ENCODE measurements around the gene SGSM2.

SGSM2 gene

GRCh38 chr17:2337544-2338314 is 428 bp downstream of the SGSM2 start:
- peak overlapping the region; percentile 52; the same call in 1 of the 2 replicates for H3K27ac ChIP-seq (ENCODE audit: low read depth, low read length)
- no peaks in the 10 kb centered on the region for H3K9me3 ChIP-seq (ENCODE audit: insufficient read depth, low read depth, low read length)
- under 1% methylated on average over 92 of the region's 92 CpGs for WGBS

DNA sequence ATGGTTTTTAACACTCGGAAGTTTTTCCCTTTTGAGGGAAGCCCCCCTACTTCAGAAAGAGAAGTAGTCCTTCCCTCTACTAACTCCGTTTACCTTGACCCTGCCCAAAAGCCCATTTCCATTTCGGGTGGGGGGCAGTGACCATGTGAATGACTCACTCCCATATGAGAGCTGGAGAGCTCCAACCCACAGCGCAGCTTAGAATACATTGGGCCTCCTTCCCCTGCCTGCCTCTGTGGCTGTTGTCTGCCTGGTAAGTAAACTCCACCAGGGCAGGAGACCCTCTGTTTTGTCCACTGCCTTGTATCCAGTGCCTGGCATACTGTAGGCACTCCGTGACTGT is 985 bp downstream of the SGSM2 start:
- 17% methylated on average over 5 of the region's 5 CpGs for WGBS
- H3K36me3 ChIP-seq (ENCODE audit: insufficient read depth, low read length) = peaks cover 30% of the 10 kb centered on the region
- H3K9me3 ChIP-seq (ENCODE audit: insufficient read depth, low read depth, low read length) = no peaks in the 10 kb centered on the region
- peak overlapping the region; percentile 52; the same call in 1 of the 2 replicates for H3K27ac ChIP-seq (ENCODE audit: low read depth, low read length)
- H3K4me1 ChIP-seq (ENCODE audit: insufficient read depth, low read length) = peaks cover 19% of the 10 kb centered on the region; the same call in 1 of the 2 replicates
- H3K27me3 ChIP-seq (ENCODE audit: insufficient read depth, low read length) = no peaks in the 10 kb centered on the region
- H3K9ac ChIP-seq (ENCODE audit: low read depth, low read length) = peak overlapping the region; percentile 70
- H3K4me3 ChIP-seq (ENCODE audit: low read length) = peak overlapping the region; percentile 97

More at GRCh38 chr17:2337544-2338314, 428 bp downstream of the SGSM2 start:
- H3K4me1 ChIP-seq (ENCODE audit: insufficient read depth, low read length) = peaks cover 19% of the 10 kb centered on the region; the same call in 1 of the 2 replicates
- peak overlapping the region; percentile 97 for H3K4me3 ChIP-seq (ENCODE audit: low read length)
- peak overlapping the region; percentile 70 for H3K9ac ChIP-seq (ENCODE audit: low read depth, low read length)
- H3K27me3 ChIP-seq (ENCODE audit: insufficient read depth, low read length) = no peaks in the 10 kb centered on the region
- H3K36me3 ChIP-seq (ENCODE audit: insufficient read depth, low read length) = peaks cover 35% of the 10 kb centered on the region

GRCh38 chr17:2343421-2343820 is 6.1 kb downstream of the SGSM2 start:
- H3K9ac ChIP-seq (ENCODE audit: low read depth, low read length) = no peak overlapping the region
- H3K9me3 ChIP-seq (ENCODE audit: insufficient read depth, low read depth, low read length) = no peaks in the 10 kb centered on the region
- H3K36me3 ChIP-seq (ENCODE audit: insufficient read depth, low read length) = peaks cover 17% of the 10 kb centered on the region
- no peak overlapping the region for H3K27ac ChIP-seq (ENCODE audit: low read depth, low read length)
- H3K27me3 ChIP-seq (ENCODE audit: insufficient read depth, low read length) = no peaks in the 10 kb centered on the region
- H3K4me1 ChIP-seq (ENCODE audit: insufficient read depth, low read length) = peaks cover 11% of the 10 kb centered on the region; the same call in 1 of the 2 replicates
- H3K4me3 ChIP-seq (ENCODE audit: low read length) = no peak overlapping the region
- 97% methylated on average over 5 of the region's 5 CpGs for WGBS

DNA sequence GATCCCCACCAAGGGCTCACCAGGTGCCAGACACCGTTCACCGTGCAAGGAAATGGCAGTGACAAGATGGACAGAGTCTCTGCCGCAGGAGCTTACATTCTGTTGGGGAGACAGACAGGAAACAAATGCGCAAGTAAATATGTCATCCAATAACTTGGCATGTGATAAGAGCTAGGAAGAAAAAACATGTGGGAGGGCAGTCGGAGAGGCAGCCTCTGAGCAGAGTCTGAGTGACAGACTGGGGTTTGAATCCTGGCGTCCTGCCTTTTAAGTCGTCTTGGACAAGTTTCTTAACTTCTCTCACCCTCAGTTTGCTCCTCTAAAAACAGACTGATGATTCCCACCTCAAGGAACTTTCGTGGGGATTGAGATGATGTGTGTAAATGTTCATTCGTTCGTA is 7.2 kb downstream of the SGSM2 start:
- Histone ChIP-seq H3K4me3 (ENCODE audit: low read length) (no peak overlapping the region), H3K9me3 (ENCODE audit: insufficient read depth, low read depth, low read length) (no peaks in the 10 kb centered on the region), H3K27ac (ENCODE audit: low read depth, low read length) (no peak overlapping the region), H3K9ac (ENCODE audit: low read depth, low read length) (no peak overlapping the region), H3K27me3 (ENCODE audit: insufficient read depth, low read length) (no peaks in the 10 kb centered on the region), H3K4me1 (ENCODE audit: insufficient read depth, low read length) (peaks cover 13% of the 10 kb centered on the region; the same call in 1 of the 2 replicates), H3K36me3 (ENCODE audit: insufficient read depth, low read length) (peaks cover 17% of the 10 kb centered on the region)
- 93% methylated on average over 10 of the region's 10 CpGs for WGBS

GRCh38 chr17:2346475-2346874 is 9.2 kb downstream of the SGSM2 start:
- WGBS = 93% methylated on average over 8 of the region's 8 CpGs
- no peaks in the 10 kb centered on the region for H3K9me3 ChIP-seq (ENCODE audit: insufficient read depth, low read depth, low read length)
- H3K4me3 ChIP-seq (ENCODE audit: low read length) = no peak overlapping the region
- H3K9ac ChIP-seq (ENCODE audit: low read depth, low read length) = no peak overlapping the region
- no peak overlapping the region for H3K27ac ChIP-seq (ENCODE audit: low read depth, low read length)
- H3K36me3 ChIP-seq (ENCODE audit: insufficient read depth, low read length) = peaks cover 17% of the 10 kb centered on the region
- peaks cover 13% of the 10 kb centered on the region; the same call in 1 of the 2 replicates for H3K4me1 ChIP-seq (ENCODE audit: insufficient read depth, low read length)
- H3K27me3 ChIP-seq (ENCODE audit: insufficient read depth, low read length) = no peaks in the 10 kb centered on the region

GRCh38 chr17:2347805-2348685 is 10.7 kb downstream of the SGSM2 start:
- Histone ChIP-seq H3K27me3 (ENCODE audit: insufficient read depth, low read length) (no peaks in the 10 kb centered on the region), H3K4me1 (ENCODE audit: insufficient read depth, low read length) (peaks cover 18% of the 10 kb centered on the region; the same call in 1 of the 2 replicates), H3K9ac (ENCODE audit: low read depth, low read length) (peak overlapping the region; percentile 48; the same call in 1 of the 2 replicates), H3K27ac (ENCODE audit: low read depth, low read length) (peak overlapping the region; percentile 82), H3K4me3 (ENCODE audit: low read length) (peak overlapping the region; percentile 35), H3K9me3 (ENCODE audit: insufficient read depth, low read depth, low read length) (no peaks in the 10 kb centered on the region), H3K36me3 (ENCODE audit: insufficient read depth, low read length) (peaks cover 10% of the 10 kb centered on the region; the same call in 1 of the 2 replicates)
- WGBS = 33% methylated on average over 9 of the region's 11 CpGs

- H3K9me3 ChIP-seq (ENCODE audit: insufficient read depth, low read depth, low read length) = no peaks in the 10 kb centered on the region
- H3K27ac ChIP-seq (ENCODE audit: low read depth, low read length) = no peak overlapping the region
- H3K27me3 ChIP-seq (ENCODE audit: insufficient read depth, low read length) = no peaks in the 10 kb centered on the region
- H3K4me1 ChIP-seq (ENCODE audit: insufficient read depth, low read length) = peaks cover 18% of the 10 kb centered on the region; the same call in 1 of the 2 replicates
- no peaks in the 10 kb centered on the region for H3K36me3 ChIP-seq (ENCODE audit: insufficient read depth, low read length)
- 94% methylated on average over 6 of the region's 6 CpGs for WGBS
- H3K9ac ChIP-seq (ENCODE audit: low read depth, low read length) = no peak overlapping the region
- no peak overlapping the region for H3K4me3 ChIP-seq (ENCODE audit: low read length)
These were observed 14.0 kb downstream of the SGSM2 start for GRCh38 chr17:2351269-2351668.

GRCh38 chr17:2354311-2354710 is 17.0 kb downstream of the SGSM2 start:
- H3K9ac ChIP-seq (ENCODE audit: low read depth, low read length) = no peak overlapping the region
- H3K27ac ChIP-seq (ENCODE audit: low read depth, low read length) = no peak overlapping the region
- no peak overlapping the region for H3K4me3 ChIP-seq (ENCODE audit: low read length)
- no peaks in the 10 kb centered on the region for H3K9me3 ChIP-seq (ENCODE audit: insufficient read depth, low read depth, low read length)
- 0 out of 2 replicates have a peak, but pooled peaks cover 5% of the 10 kb centered on the region for H3K4me1 ChIP-seq (ENCODE audit: insufficient read depth, low read length)
- 83% methylated on average over 8 of the region's 8 CpGs for WGBS
- H3K36me3 ChIP-seq (ENCODE audit: insufficient read depth, low read length) = no peaks in the 10 kb centered on the region
- no peaks in the 10 kb centered on the region for H3K27me3 ChIP-seq (ENCODE audit: insufficient read depth, low read length)

DNA sequence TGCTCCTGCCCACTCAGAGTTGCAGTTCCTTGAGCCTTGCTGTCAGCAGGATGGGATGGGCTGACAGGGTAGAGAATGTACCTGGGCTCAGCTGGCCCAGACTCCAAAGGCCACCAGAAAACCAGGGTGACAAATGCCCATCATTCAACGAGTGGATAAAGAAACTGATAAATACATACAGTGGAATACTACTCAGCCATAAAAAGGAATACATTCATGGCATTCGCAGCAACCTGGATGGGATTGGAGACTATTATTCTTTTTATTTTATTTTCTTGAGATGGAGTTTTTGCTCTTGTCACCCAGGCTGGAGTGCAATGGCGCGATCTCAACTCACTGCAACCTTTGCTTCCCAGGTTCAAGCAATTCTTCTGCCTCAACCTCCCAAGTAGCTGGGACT is 19.9 kb downstream of the SGSM2 start:
- H3K36me3 ChIP-seq (ENCODE audit: insufficient read depth, low read length) = no peaks in the 10 kb centered on the region
- H3K4me3 ChIP-seq (ENCODE audit: low read length) = no peak overlapping the region
- 94% methylated on average over 3 of the region's 4 CpGs for WGBS
- H3K27me3 ChIP-seq (ENCODE audit: insufficient read depth, low read length) = no peaks in the 10 kb centered on the region
- H3K4me1 ChIP-seq (ENCODE audit: insufficient read depth, low read length) = peaks cover 3% of the 10 kb centered on the region; the same call in 1 of the 2 replicates
- H3K9ac ChIP-seq (ENCODE audit: low read depth, low read length) = no peak overlapping the region
- H3K9me3 ChIP-seq (ENCODE audit: insufficient read depth, low read depth, low read length) = no peaks in the 10 kb centered on the region
- no peak overlapping the region for H3K27ac ChIP-seq (ENCODE audit: low read depth, low read length)

DNA sequence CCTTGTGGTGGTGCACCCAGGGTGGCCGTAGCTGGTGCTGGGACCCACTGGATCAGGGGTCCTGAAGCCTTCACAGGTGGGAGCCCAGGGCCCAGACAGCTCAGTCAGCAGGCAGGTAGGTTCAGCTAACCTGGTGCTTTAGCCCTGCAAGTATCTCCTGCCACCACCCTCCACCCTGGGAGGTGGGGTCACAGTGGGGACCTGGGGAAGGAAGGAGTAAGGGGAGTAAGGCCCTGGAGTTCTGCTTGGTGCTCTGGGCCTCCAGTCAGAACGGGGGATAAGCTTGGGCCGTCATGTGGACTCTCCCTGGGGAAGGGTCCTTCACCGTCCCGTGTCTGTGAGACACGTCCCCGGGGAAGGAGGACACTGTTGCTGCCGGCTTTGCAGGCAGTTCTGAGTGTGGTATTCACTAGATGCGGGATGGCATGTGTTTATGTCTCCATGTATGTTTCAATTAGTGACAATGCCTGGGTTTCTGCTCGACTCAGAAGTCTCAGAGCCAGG is 20.7 kb downstream of the SGSM2 start:
- Histone ChIP-seq H3K4me1 (ENCODE audit: insufficient read depth, low read length) (no peaks in the 10 kb centered on the region; the same call in 1 of the 2 replicates), H3K9me3 (ENCODE audit: insufficient read depth, low read depth, low read length) (no peaks in the 10 kb centered on the region), H3K27ac (ENCODE audit: low read depth, low read length) (no peak overlapping the region), H3K27me3 (ENCODE audit: insufficient read depth, low read length) (no peaks in the 10 kb centered on the region), H3K4me3 (ENCODE audit: low read length) (no peak overlapping the region), H3K9ac (ENCODE audit: low read depth, low read length) (no peak overlapping the region), H3K36me3 (ENCODE audit: insufficient read depth, low read length) (no peaks in the 10 kb centered on the region)
- WGBS = 93% methylated on average over 10 of the region's 10 CpGs
